Right lobe of liver (tissue), 6 donors: ENCODE measurements around the gene MAP3K7. TPM values are rescaled to one million over a fixed set of nuclear protein-coding genes. Genes with fewer than 3 reads are reported as not detected.

Source experiments
- ATAC-seq, 4 donors: fragments of 200-7000 bp; cut with Tn5 transposase; one replicate each; pipeline ENCODE4 v1.9.1; 2020; ENCODE audit warnings: mild to moderate bottlenecking in 4 of 4, moderate library complexity in 4 of 4
- DNase-seq, 3 donors: peaks; one replicate each; pipeline ENCODE4 v3.0.0-alpha.2; 2020
- H3K27ac ChIP-seq, 3 donors: fragments of 200-600 bp; one replicate each; pipeline ENCODE4 v1.8.0; 2022
- H3K27me3 ChIP-seq, 2 donors: fragments of 200-600 bp; one replicate each; pipeline ENCODE4 v1.8.0; 2022
- H3K36me3 ChIP-seq, 4 donors: fragments of 200-600 bp; sonication (generic) in 1 of 4; one replicate each; pipeline versions ENCODE4 v1.5.1 to v1.8.0; 2017 to 2022; ENCODE audit warnings: control low read depth in 1 of 4
- H3K4me1 ChIP-seq, 4 donors: fragments of 200-600 bp; sonication (generic) in 1 of 4; one replicate each; pipeline versions ENCODE4 v1.5.1 to v1.8.0; 2017 to 2022; ENCODE audit warnings: control low read depth in 1 of 4
- H3K4me3 ChIP-seq, 3 donors: fragments of 200-600 bp; one replicate each; pipeline ENCODE4 v1.8.0; 2022
- H3K9me3 ChIP-seq, 4 donors: fragments of 200-600 bp; sonication (generic) in 1 of 4; one replicate each; pipeline versions ENCODE4 v1.5.1 to v1.8.0; 2017 to 2022; ENCODE audit warnings: control low read depth in 1 of 4
- CTCF ChIP-seq, 4 donors: fragments of 200-600 bp in 3 of 4; fragments of 450-650 bp in 1 of 4; IDR thresholded peaks; one replicate each; pipeline versions ENCODE4 v1.5.1 to v1.8.0; 2016 to 2022; ENCODE audit warnings: antibody characterized with exemption in 4 of 4, mild to moderate bottlenecking in 2 of 4
- POLR2A ChIP-seq: fragments of 450-650 bp; IDR thresholded peaks from one replicate; pipeline ENCODE4 v1.6.1; 2017; ENCODE audit warnings: antibody characterized with exemption, mild to moderate bottlenecking
- WGBS: methylation state at CpG from one replicate; pipeline ENCODE4 v1.1.6; 2018; ENCODE audit warnings: low coverage, low lambda C conversion rate; ENCODE audit not compliant: insufficient coverage; ENCODE audit errors: missing lambda C conversion rate; 5-methylcytosine and 5-hydroxymethylcytosine counted together
- intact Hi-C, 2 donors: fragments of 100-400 bp; cut with DNase I; formaldehyde crosslinking; loops; one replicate each; pipeline versions ENCODE4 v1.11.2 to v1.14.1; 2022
- total RNA-seq, 6 experiments: library from RNA; depleted of rRNA in 2 of 6; stranded (reverse); fragments of >200 nt in 2 of 6; fragmentation: NEBNext Ultra II Directional in 3 of 6; extraction: Animal tissue kit (Norgen Biotek cat#: 25700) in 3 of 6; gene quantifications; one replicate each; pipeline versions ENCODE4 v1.1.0 to v1.2.4, GENCODE V29; 2016 to 2023
- donor health status: DM: no; HTN: yes; CAD: no.
- donor health status: DM: no; HTN: no; CAD: no.
- donor health status: DM: no; HTN: no; CAD: no.
- donor health status: DM: no; HTN: yes; CAD: no.
- donor health status: DM: no; HTN: yes; CAD: no.

MAP3K7 gene
- total RNA-seq, 6 experiments from 2014 or later, result 8.1 to 12.5 (median 10.3) TPM

DNA sequence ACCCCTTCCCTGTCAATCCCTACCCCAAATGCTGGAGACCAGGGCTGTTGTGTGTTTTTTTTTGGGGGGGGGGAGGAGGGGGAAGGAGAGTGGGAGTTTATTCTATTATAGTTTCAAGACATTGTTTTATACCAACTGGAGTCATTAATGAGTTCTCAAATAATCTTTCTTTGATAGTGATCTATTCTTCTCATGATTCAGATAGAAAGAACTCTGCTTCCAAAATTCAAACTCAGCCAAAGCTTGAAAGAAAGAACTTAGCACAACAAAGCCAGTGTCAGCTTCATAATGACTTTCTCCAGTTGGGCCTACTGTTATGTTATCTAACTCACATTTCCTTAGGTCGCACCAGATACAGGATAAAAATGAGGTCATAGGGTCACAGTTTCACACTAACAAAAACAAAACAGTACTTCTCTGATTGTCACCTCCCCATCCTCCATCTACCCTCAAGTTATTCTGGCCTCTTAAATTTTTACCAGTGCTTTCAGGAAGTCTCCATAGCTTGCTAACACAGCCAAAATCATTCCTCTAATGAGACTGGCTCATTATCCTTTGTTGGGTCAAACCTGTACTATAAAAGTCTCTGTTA is 19.0 kb upstream of the MAP3K7 start:
- Histone ChIP-seq H3K27me3 (peaks cover 0 to 8% of the 10 kb centered on the region in 2 donors), H3K4me3 (no peak overlapping the region), H3K4me1 (peaks cover 0 to 3% (median 0%) of the 10 kb centered on the region in 4 donors), H3K9me3 (no peaks in the 10 kb centered on the region), H3K27ac (no peak overlapping the region), H3K36me3 (no peaks in the 10 kb centered on the region)
- no peak for DNase-seq
- WGBS, result 38% methylated on average over 1 of the region's 1 CpG
- TF ChIP-seq CTCF (IDR thresholded peaks at IDR 0.05), result no peak
- intact Hi-C loops, result no loop called here
- ATAC-seq, result no peak

GRCh38 chr6:90604546-90604945 is 17.7 kb upstream of the MAP3K7 start:
- DNase-seq, result no peak
- WGBS, result 25% methylated on average over 1 of the region's 1 CpG
- no peaks in the 10 kb centered on the region for H3K9me3 ChIP-seq
- H3K27ac ChIP-seq, result no peak overlapping the region
- H3K27me3 ChIP-seq, result peaks cover 0 to 8% of the 10 kb centered on the region in 2 donors
- H3K36me3 ChIP-seq, result no peaks in the 10 kb centered on the region
- H3K4me1 ChIP-seq, result no peaks in the 10 kb centered on the region
- intact Hi-C loops, result no loop called here
- no peak for ATAC-seq
- TF ChIP-seq POLR2A (no peak), CTCF (IDR thresholded peaks at IDR 0.05) (no peak)
- H3K4me3 ChIP-seq, result no peak overlapping the region

DNA sequence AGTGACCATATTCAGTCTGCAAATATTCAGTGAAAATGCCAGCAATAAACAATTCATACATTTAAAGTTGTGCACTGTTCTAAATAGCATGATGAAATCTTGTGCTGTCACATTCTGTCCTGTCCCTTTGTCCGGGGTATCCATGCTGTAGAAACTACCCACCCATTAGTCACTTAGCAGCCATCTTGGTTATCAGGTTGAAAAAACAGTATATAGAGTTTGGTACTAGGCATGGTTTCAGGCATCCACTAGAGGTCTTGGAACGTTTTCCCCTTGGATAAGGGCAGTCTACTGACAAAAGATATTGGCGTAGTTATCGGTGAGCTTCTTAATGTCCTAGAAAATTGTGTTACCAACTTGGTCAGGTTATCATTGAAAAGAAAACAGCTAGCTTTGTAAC is 12.3 kb upstream of the MAP3K7 start:
- WGBS, result 51% methylated on average over 4 of the region's 4 CpGs
- no peak for TF ChIP-seq POLR2A
- no peak for TF ChIP-seq CTCF (IDR thresholded peaks at IDR 0.05)
- Histone ChIP-seq H3K9me3 (no peaks in the 10 kb centered on the region), H3K36me3 (no peaks in the 10 kb centered on the region), H3K4me1 (no peaks in the 10 kb centered on the region), H3K27me3 (no peaks in the 10 kb centered on the region), H3K27ac (no peak overlapping the region), H3K4me3 (no peak overlapping the region)
- DNase-seq (no peak), ATAC-seq (no peak)
- intact Hi-C loops, result no loop called here

DNA sequence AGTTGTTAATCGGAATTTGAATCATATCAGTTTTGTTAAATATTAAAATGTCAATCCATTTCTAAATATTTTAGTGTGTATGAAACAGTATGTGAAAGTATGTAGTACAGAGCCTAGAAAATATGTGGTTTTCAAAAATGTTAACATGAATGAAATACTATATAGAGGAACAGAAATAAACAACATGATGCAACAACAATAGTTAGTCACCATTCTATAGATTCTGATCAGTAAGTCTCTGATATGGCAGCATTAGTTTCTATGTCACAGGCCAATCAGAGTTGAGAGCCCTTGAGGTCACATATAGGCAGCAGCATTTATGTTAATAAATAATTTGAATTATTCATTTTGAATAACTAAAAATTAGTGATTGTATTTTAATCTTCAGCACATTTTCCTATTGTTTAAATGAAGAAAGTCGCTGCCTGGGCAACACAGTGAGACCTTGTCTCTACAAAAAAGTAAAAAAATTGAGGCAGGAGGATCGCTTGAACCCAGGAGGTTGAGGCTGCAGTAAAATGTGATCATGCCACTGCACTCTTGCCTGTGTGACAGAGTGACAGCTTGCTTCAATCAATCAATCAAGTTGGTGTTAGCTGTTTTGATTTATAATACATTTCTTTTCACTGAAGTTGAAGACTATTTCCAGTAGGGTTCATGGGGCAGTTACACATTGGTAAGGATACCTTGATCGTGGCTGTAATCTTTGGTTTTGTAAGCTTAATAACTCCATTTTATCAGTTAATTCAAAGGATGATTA is 11.5 kb upstream of the MAP3K7 start:
- no peak overlapping the region for H3K27ac ChIP-seq

More for the DNA sequence above, 11.5 kb upstream of the MAP3K7 start:
- H3K27me3 ChIP-seq, result no peaks in the 10 kb centered on the region
- ATAC-seq, result no peak
- no peak for DNase-seq
- no peaks in the 10 kb centered on the region for H3K36me3 ChIP-seq
- no peak overlapping the region for H3K4me3 ChIP-seq
- no peaks in the 10 kb centered on the region for H3K9me3 ChIP-seq
- WGBS, result 43% methylated on average over 4 of the region's 4 CpGs
- TF ChIP-seq CTCF (IDR thresholded peaks at IDR 0.05) (no peak), POLR2A (no peak)
- H3K4me1 ChIP-seq, result no peaks in the 10 kb centered on the region
- intact Hi-C loops, result no loop called here
